ENCODE measurements around the gene HSD17B1. TPM values are rescaled to one million over a fixed set of nuclear protein-coding genes. Genes with fewer than 3 reads are reported as not detected.

The HSD17B1 gene
- total and polyA plus RNA-seq, 2 of the 13 experiments (the other 11 are each of a cell fraction or from before 2014, with no cell fraction given) = 0.54 to 0.93 TPM

DNA sequence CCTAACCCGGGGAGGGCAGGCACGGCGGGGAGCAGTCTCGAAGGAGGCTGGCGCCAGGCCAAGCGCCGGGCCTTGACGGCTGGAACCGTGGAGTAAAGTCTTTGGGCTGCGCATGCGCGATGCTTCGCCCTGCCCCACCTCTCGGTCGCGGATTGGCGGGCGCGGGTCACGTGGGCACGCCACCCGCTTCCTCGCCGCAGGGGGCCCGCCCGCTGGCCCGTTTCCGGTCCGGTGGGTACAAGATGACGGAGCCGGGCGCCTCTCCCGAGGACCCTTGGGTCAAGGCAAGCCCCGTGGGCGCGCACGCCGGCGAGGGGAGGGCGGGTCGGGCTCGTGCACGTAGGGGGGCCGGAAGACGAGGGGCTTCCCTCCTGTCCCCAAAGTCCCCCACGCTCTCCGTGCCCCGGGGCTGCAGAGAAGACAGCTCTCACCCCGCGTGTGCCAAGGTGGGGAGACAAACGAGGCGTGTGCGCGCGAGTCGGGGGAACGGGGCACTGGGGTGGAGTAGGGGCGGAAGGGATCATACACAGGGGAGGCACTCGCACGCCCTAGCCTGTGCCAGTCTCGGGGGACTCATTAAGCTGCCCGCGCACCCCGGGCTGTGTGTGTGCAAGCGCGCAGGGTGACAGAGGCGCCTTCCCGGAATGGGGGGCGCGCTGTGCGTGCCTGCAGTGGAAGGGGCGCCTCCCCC, 14.3 kb downstream of the HSD17B1 start, which contains the start of gene MLX (continued):
- no peak for TF ChIP-seq ZNF878 (CRISPR knock-in tag; IDR thresholded peaks at IDR 0.05)
- TF ChIP-seq, protein P1, sequence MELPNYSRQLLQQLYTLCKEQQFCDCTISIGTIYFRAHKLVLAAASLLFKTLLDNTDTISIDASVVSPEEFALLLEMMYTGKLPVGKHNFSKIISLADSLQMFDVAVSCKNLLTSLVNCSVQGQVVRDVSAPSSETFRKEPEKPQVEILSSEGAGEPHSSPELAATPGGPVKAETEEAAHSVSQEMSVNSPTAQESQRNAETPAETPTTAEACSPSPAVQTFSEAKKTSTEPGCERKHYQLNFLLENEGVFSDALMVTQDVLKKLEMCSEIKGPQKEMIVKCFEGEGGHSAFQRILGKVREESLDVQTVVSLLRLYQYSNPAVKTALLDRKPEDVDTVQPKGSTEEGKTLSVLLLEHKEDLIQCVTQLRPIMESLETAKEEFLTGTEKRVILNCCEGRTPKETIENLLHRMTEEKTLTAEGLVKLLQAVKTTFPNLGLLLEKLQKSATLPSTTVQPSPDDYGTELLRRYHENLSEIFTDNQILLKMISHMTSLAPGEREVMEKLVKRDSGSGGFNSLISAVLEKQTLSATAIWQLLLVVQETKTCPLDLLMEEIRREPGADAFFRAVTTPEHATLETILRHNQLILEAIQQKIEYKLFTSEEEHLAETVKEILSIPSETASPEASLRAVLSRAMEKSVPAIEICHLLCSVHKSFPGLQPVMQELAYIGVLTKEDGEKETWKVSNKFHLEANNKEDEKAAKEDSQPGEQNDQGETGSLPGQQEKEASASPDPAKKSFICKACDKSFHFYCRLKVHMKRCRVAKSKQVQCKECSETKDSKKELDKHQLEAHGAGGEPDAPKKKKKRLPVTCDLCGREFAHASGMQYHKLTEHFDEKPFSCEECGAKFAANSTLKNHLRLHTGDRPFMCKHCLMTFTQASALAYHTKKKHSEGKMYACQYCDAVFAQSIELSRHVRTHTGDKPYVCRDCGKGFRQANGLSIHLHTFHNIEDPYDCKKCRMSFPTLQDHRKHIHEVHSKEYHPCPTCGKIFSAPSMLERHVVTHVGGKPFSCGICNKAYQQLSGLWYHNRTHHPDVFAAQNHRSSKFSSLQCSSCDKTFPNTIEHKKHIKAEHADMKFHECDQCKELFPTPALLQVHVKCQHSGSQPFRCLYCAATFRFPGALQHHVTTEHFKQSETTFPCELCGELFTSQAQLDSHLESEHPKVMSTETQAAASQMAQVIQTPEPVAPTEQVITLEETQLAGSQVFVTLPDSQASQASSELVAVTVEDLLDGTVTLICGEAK (IDR thresholded peaks at IDR 0.05) = no peak
- TF ChIP-seq, protein P1 (CRISPR knock-in tag; IDR thresholded peaks at IDR 0.05) = peak; percentile 82
- TF ChIP-seq, protein P2, sequence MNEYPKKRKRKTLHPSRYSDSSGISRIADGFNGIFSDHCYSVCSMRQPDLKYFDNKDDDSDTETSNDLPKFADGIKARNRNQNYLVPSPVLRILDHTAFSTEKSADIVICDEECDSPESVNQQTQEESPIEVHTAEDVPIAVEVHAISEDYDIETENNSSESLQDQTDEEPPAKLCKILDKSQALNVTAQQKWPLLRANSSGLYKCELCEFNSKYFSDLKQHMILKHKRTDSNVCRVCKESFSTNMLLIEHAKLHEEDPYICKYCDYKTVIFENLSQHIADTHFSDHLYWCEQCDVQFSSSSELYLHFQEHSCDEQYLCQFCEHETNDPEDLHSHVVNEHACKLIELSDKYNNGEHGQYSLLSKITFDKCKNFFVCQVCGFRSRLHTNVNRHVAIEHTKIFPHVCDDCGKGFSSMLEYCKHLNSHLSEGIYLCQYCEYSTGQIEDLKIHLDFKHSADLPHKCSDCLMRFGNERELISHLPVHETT (CRISPR knock-in tag; conservative IDR thresholded peaks at IDR 0.05) = peak; percentile 97
- peak; percentile 46; the same call in 1 of the 2 replicates for TF ChIP-seq ZNF329 (CRISPR knock-in tag; IDR thresholded peaks at IDR 0.05; ENCODE audit: low read depth)
- TF ChIP-seq ATF1 (CRISPR knock-in tag; IDR thresholded peaks at IDR 0.05) = no peak
- TF ChIP-seq, protein P3, sequence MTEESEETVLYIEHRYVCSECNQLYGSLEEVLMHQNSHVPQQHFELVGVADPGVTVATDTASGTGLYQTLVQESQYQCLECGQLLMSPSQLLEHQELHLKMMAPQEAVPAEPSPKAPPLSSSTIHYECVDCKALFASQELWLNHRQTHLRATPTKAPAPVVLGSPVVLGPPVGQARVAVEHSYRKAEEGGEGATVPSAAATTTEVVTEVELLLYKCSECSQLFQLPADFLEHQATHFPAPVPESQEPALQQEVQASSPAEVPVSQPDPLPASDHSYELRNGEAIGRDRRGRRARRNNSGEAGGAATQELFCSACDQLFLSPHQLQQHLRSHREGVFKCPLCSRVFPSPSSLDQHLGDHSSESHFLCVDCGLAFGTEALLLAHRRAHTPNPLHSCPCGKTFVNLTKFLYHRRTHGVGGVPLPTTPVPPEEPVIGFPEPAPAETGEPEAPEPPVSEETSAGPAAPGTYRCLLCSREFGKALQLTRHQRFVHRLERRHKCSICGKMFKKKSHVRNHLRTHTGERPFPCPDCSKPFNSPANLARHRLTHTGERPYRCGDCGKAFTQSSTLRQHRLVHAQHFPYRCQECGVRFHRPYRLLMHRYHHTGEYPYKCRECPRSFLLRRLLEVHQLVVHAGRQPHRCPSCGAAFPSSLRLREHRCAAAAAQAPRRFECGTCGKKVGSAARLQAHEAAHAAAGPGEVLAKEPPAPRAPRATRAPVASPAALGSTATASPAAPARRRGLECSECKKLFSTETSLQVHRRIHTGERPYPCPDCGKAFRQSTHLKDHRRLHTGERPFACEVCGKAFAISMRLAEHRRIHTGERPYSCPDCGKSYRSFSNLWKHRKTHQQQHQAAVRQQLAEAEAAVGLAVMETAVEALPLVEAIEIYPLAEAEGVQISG (CRISPR knock-in tag; IDR thresholded peaks at IDR 0.05) = peak; percentile 77
- peak; percentile 96 for TF ChIP-seq YEATS4 (CRISPR knock-in tag; IDR thresholded peaks at IDR 0.05; ENCODE audit: borderline replicate concordance)
- no peak; a peak in 2 of 4 replicates for TF ChIP-seq EP300 (IDR thresholded peaks at IDR 0.05; ENCODE audit: low read depth in 2 of 2, low read length in 2 of 2)
- TF ChIP-seq EP300 (CRISPR knock-in tag; IDR thresholded peaks at IDR 0.05; ENCODE audit: borderline replicate concordance) = peak; percentile 78
- TF ChIP-seq, protein P4, sequence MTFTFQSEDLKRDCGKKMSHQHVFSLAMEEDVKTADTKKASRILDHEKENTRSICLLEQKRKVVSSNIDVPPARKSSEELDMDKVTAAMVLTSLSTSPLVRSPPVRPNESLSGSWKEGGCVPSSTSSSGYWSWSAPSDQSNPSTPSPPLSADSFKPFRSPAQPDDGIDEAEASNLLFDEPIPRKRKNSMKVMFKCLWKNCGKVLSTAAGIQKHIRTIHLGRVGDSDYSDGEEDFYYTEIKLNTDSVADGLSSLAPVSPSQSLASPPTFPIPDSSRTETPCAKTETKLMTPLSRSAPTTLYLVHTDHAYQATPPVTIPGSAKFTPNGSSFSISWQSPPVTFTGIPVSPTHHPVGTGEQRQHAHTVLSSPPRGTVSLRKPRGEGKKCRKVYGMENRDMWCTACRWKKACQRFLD (CRISPR knock-in tag; IDR thresholded peaks at IDR 0.05; ENCODE audit: borderline replicate concordance) = peak; percentile 87; the same call in 1 of the 2 replicates
- TF ChIP-seq, protein P5, sequence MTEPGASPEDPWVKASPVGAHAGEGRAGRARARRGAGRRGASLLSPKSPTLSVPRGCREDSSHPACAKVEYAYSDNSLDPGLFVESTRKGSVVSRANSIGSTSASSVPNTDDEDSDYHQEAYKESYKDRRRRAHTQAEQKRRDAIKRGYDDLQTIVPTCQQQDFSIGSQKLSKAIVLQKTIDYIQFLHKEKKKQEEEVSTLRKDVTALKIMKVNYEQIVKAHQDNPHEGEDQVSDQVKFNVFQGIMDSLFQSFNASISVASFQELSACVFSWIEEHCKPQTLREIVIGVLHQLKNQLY (CRISPR knock-in tag; IDR thresholded peaks at IDR 0.05) = peak; percentile 65
- TF ChIP-seq, protein P6, sequence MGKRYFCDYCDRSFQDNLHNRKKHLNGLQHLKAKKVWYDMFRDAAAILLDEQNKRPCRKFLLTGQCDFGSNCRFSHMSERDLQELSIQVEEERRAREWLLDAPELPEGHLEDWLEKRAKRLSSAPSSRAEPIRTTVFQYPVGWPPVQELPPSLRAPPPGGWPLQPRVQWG (CRISPR knock-in tag; IDR thresholded peaks at IDR 0.05; ENCODE audit: borderline replicate concordance, low read depth) = no peak
